CD4-positive, alpha-beta T cell treated with Interleukin-17A for 4 hours (primary cell): ENCODE measurements around the gene LPCAT2.

Experiments used
- DNase-seq: peaks from one replicate; pipeline ENCODE4 v3.0.0-alpha.2; 2020; ENCODE audit warnings: mixed read lengths

LPCAT2 gene

DNA sequence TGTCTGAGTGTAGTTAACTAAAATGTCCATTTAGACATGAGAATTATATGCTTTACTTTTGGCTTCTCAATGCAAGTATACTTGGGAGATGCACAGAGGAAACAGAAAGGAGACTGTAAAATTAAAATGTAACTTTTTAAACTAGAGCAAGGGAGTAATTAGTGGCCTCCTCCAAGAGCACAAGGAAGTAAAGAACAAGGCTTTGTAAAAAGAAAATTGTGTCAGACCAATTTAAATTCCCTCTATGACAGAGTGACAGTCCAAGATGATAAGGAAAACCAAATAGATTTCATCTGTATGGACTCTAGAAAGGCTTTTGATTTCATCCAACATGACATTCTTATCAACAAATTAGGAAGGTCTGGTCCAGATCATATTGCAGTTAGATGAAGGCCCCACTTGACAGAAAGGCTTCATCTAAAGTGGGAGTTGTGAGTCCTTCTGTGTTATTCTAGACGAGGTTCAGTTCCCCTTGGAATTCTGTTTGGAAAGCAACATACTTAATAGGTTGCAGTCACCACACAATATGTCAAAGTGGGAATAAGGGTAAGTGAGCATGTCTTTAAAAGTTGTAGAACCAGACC lies 51.2 kb downstream of the LPCAT2 start:
- DNase-seq: no peak

DNA sequence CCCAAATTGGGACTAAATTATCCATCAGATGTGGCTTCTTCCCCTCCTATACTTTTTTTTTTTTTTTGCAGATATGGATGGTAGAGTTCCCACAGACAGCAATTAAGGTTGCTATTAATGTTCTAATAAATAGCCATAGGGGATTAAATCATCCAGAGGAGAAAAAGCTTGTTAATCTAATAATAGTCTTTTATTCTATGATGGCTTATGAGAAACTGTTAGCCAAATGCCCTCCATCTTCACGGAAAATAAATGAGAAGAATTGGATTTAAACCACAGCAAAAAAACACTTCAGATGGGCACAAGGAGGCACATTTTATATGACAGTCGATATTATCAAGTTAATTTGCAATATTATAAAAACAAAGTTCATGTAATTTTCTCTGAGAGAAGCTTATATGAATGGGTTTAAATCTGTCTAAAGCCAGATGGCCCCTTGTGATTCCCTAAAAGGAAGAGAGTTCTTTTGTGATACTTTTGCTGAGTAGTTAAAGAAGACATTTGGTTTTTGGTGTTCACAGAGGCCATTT lies 52.5 kb downstream of the LPCAT2 start:
- DNase-seq: no peak

DNA sequence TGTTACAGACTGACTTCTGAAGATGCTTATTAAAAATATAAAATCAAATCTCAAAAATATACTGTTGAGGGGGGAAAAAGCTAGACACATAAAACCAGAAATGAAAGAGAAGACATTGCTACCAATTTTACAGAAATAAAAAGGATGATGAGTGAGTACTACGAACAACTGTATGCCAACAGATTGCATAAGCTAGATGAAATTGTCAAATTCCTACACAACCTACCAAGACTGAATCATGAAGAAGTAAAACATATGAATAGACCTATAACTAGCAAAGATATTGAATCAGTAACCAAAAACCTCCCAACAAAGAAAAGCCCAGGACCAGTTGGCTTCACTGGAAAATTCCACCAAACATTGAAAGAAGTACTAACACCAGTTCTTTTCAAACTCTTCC lies 54.1 kb downstream of the LPCAT2 start:
- no peak for DNase-seq

DNA sequence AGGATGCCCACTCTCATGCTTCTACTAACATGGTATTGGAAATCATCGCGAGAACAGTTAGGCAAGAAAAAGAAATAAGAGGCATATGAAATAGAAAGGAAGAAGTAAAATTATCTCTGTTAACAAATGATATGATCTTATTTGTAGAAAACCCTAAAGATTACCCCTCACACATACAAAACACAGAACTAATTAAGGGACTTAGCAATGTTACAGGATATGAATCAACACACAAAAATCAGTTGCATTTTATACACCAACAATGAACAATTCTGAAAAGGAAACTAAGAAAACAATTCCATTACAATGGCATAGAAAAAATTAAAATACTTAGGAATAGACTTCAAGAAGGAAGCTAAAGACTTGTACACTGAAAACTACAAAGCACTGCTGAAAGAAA lies 54.9 kb downstream of the LPCAT2 start:
- no peak for DNase-seq

DNA sequence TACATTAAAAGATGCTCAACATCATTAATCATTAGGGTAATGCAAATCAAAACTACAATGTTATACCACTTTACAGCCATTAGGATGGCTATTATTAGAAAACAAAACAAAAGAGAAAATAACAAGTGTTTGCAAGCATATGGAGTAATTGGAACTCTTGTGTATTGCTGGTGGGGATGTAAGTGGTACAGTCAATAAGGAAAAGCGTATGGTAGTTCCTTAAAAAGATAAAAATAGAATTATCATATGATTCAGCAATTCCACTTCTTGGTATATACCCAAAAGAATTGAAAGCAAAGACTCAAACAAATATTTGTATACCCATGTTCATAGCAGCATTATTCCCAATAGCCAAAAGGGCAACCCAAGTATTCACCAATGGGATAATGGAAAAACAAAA lies 56.2 kb downstream of the LPCAT2 start:
- no peak for DNase-seq

DNA sequence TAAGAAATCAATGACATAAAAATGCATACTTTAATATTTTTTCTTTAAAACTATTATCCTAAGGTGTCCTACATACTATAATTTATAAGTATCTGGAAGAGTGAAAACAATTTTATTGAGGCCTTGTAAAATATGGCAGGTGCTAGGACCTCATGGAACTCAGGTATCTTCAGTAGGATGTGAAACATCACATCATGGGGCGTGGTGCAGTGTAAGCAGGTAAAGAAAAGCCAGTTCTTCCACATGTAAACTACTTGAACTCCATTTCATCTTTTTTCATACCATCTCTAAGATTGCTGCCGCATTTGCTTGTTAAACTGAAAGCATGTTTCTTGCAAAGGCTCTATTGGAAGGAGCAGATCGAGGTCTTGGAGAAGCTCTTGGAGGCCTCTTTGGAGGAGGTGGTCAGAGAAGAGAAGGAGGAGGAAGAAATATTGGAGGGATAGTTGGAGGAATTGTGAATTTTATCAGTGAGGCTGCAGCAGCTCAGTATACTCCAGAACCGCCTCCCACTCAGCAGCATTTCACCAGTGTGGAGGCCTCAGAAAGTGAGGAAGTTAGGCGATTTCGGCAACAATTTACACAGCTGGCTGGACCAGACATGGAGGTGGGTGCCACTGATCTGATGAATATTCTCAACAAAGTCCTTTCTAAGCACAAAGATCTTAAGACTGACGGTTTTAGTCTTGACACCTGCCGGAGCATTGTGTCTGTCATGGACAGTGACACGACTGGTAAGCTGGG lies 57.7 kb downstream of the LPCAT2 start, which contains the start of gene CAPNS2:
Gene CAPNS2 (plus strand): TSS at position 253 of the 744 bp plus-strand sequence. CDS start 73 bp downstream, at position 326.
- no peak for DNase-seq

GRCh38 chr16:55567382-55567781 lies 58.5 kb downstream of the LPCAT2 start:
- no peak for DNase-seq

- DNase-seq: no peak
Observed at GRCh38 chr16:55568207-55568606, 59.3 kb downstream of the LPCAT2 start.

DNA sequence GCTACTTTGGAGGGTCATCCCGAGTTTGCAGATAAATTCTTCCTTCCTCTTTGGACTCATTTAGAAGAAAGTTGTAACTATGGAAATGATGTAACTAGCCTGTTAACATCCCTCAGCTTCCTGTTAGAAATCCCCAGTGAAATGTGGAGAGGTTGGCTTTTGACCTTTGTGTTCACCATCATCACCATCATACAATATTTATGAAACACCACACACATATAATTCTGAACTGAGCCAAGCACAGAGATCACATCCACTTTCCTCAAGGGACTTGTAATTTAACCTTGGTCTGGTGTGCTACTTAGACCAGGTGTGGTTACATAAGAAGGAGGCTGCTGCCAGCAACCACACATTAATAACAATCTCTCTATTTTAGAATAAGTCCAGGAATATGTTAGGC lies 60.2 kb downstream of the LPCAT2 start:
- DNase-seq: no peak

- no peak for DNase-seq
Observed at GRCh38 chr16:55570159-55570558, 61.3 kb downstream of the LPCAT2 start.

DNA sequence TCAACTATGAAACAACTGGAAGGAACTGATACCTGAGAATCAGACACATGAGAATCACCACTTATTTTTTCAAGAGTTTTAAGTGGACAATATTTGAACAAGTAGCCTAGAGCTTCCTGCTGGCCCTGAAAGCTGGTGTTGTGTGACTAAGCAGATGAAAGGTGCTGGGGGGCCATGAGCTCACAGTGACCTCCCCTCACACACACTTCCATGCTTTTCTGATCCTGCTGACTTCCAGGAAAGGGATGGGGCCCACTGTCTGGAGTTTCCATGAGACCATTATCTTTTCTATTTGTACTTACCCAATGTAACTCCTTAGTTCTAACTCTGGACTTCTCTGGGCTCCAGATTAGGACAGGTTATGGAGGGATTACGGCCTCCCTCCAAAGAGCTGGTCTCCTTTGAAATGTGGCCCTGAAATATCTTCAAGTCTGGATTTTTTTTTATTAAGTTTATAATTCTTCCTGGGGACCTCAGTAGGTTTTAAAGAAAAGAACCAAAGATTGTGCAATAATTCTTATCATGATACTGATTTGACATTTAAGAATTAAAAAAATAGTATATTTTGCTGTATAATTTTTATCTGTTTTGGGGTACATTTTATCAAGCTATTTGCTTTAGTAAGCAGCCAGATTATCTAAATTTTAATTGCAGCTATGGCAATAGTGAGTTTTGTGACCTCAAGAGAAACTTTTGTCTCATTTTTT lies 62.5 kb downstream of the LPCAT2 start:
- no peak for DNase-seq

DNA sequence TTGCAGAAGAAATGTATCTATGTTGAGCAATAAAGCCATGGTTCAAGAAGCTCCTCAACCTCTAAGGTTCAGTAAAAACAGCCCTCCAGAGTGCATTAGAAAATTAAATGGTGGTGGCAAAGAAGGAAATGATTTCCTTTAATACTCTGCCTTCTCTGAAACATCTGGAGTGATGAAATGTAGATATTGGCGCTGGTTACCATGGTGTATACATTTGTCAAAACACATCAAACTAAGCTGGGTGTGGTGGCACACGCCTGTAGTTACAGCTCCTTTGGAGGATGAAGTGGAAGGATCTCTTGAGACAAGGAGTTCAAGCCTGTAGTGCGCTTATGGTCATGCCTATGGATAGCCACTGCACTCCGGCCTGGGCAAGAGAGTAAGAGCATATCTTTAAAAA lies 63.6 kb downstream of the LPCAT2 start:
- DNase-seq: no peak

DNA sequence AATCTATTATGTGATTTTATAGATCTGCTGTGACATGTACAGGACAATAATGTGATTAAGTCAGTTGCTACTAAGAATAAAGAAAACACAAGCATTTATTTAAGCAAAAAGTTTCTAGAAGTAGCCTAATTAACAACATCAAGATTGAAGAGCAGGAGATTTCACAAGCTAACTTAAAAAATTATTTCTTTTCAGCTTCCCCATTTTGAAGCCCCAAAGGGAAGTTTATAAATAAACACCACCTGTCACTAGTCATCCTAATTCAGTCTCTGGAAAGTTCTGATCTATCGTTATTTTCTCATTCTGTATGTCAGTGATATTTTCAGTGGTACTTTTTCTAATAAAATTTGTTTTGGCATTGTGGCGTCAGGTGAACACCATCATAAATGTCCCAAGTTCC lies 65.9 kb downstream of the LPCAT2 start:
- DNase-seq: no peak

DNA sequence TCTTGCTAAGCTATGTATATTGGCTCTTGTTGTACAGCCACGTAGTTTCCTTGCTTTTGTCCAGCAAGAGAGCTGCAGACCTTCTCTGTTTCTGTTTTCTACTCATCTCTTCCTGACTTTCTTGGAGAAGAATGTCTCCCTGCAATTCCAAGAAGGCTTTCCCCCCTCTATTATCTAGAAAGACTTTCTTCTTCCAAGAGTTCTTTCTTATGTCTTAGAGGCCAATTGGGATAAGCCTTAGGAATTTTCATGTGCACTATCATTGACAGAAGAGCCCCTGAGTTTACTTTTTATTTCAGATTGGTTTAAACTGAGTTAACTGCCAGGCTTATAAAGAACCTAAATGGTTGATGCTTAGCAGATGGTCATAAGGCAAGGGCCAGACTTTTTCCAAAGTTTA lies 66.6 kb downstream of the LPCAT2 start:
- no peak for DNase-seq

- no peak for DNase-seq
Observed at GRCh38 chr16:55576384-55576783, 67.5 kb downstream of the LPCAT2 start.

GRCh38 chr16:55577887-55578286 lies 69.0 kb downstream of the LPCAT2 start:
- DNase-seq: no peak

DNA sequence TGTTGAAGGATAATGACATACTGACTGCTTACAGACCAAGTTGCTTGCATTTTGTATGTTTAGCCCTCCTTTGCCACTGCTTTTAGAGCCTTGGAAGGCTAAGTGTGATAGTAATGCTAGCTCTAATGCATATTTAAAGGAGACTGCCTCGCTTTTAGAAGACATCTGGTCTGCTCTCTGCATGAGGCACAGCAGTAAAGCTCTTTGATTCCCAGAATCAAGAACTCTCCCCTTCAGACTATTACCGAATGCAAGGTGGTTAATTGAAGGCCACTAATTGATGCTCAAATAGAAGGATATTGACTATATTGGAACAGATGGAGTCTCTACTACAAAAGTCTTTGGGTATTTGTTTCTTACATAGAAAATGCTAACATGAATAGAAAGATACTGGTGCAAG lies 76.8 kb downstream of the LPCAT2 start:
- DNase-seq: no peak

GRCh38 chr16:55588799-55589198 lies 79.9 kb downstream of the LPCAT2 start:
- no peak for DNase-seq

DNA sequence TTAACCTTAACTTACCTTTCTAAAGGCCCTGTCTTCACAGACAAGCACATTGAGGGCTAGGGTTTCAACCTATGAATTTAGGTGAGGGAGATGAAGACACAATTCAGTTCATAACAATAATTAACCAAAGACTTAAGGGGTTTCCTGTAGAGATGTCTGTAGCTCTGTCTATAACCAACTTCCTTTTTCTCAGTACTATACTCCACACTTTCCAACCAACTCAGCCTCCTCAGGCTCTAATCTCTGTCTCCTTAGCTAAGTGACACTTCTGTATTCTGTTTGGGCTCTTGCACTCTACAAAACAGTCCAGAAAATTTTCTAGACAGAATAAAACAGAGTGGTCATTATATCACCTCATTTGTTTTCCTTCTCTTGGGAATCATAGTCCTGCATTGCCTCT lies 83.4 kb downstream of the LPCAT2 start:
- DNase-seq: no peak

DNA sequence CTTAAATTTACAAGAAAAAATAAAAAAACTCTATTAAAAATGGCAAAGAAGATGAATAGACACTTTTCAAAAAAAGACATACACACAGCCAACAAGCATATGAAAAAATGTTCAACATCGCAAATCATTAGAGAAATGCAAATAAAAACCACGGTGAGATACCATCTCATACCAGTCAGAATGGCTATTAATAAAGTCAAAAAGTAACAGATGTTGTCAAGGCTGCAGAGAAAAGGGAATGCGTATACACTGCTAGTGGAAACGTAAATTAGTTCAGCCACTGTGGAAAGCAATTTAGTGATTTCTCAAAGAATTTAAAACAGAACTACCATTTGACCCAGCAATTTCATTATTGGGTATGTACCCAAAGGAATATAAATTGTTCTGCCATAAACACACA lies 89.1 kb downstream of the LPCAT2 start:
- DNase-seq: no peak

- no peak for DNase-seq
Observed at GRCh38 chr16:55605754-55606336, 97.0 kb downstream of the LPCAT2 start.

DNA sequence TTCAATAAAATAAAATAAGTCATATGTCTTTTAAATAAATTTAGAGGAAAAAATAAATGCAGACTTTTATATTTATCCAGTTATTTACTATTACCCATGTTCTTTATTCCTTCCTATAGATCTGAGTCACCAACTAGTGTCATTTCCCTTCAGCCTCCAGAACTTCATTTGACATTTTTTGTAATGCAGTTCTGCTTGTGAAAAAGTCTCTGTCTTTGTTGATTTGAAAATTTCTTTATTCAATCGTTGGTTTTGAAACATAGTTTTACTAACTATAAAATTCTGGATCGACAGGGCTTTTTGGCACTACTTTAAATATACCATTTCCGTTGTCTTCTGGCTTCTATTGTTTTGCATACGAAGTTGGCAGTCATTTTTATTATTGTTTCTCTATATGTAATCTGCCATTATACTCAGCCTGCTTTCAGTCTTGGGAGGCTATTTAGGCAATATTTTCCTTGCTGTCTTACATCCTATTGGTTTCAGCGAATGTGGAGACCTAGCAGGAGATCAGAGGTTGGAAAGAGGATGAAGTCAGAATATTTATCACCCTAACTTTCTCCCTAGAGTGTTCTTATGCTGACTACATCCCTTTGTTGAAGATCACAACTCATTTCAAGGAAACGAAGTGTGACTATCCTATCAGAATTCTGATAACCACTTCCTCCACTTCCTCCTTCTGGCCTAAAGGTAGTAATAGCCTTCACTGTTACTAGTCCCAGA lies 104.9 kb downstream of the LPCAT2 start:
- no peak for DNase-seq

- DNase-seq: no peak
Observed at GRCh38 chr16:55615071-55615470, 106.2 kb downstream of the LPCAT2 start.
